HFFc6 (cell line): ENCODE results near the gene CGB2. TPM values are rescaled to one million over a fixed set of nuclear protein-coding genes. Genes with fewer than 3 reads are reported as not detected.
A peak's percentile ranks its signal among the peaks of the same experiment; 100 is the strongest.

Experiments
- DNase-seq: peaks from one replicate; pipeline ENCODE4 v3.0.0-alpha.2; 2018
- H3K27ac Mint-ChIP-seq: 2 replicates; pipeline ENCODE4 v1.8.0; 2020; ENCODE audit warnings: mild to moderate bottlenecking, mixed read lengths
- H3K27me3 Mint-ChIP-seq: 2 replicates; pipeline ENCODE4 v1.8.0; 2021; ENCODE audit warnings: mild to moderate bottlenecking, moderate library complexity, mixed read lengths; ENCODE audit not compliant: insufficient read depth
- H3K36me3 Mint-ChIP-seq: 2 replicates; pipeline ENCODE4 v1.8.0; 2021; ENCODE audit warnings: low read depth, mixed read lengths
- H3K4me1 Mint-ChIP-seq: 2 replicates; pipeline ENCODE4 v1.8.0; 2020; ENCODE audit warnings: low read depth, mixed read lengths
- H3K4me3 Mint-ChIP-seq: 2 replicates; pipeline ENCODE4 v1.8.0; 2020; ENCODE audit warnings: mild to moderate bottlenecking, moderate library complexity, mixed read lengths
- H3K9me3 Mint-ChIP-seq: 2 replicates; pipeline ENCODE4 v1.8.0; 2020; ENCODE audit warnings: mild to moderate bottlenecking, mixed read lengths
- CTCF ChIP-seq: fragments of 200-600 bp; sonication (generic); IDR thresholded peaks from 2 replicates; pipeline ENCODE4 v1.5.0; 2021; ENCODE audit warnings: antibody characterized with exemption, mild to moderate bottlenecking
- total RNA-seq, 6 experiments: library from RNA; stranded (reverse); fragmentation: NEBNext Ultra II Directional; extraction: Animal tissue kit (Norgen Biotek cat#: 25700); gene quantifications; 2 replicates in 1 of 6; 3 replicates in 5 of 6; pipeline ENCODE4 v1.2.3, GENCODE V29; 2021

Gene CGB2
- total RNA-seq, 6 experiments from 2014 or later = 0.55 TPM; not detected in 5

- H3K9me3 Mint-ChIP-seq = no peaks in the 10 kb centered on the region
- no peak overlapping the region for H3K4me3 Mint-ChIP-seq
- H3K27me3 Mint-ChIP-seq = no peaks in the 10 kb centered on the region; the same call in 1 of the 2 replicates
- peak overlapping the region; percentile 66 for H3K27ac Mint-ChIP-seq
- peak; percentile 86 for TF ChIP-seq CTCF
- DNase-seq = peak; percentile 50
- peaks cover 11% of the 10 kb centered on the region for H3K36me3 Mint-ChIP-seq
- peaks cover 26% of the 10 kb centered on the region for H3K4me1 Mint-ChIP-seq
Observed at GRCh38 chr19:48999481-49000325, 32.0 kb upstream of the CGB2 start.

GRCh38 chr19:49004133-49004532 is 27.6 kb upstream of the CGB2 start:
- Mint-ChIP-seq H3K9me3 (no peaks in the 10 kb centered on the region), H3K4me3 (no peak overlapping the region), H3K27ac (no peak overlapping the region; the same call in 1 of the 2 replicates), H3K4me1 (peaks cover 10% of the 10 kb centered on the region), H3K27me3 (peaks cover 1% of the 10 kb centered on the region; the same call in 1 of the 2 replicates), H3K36me3 (peaks cover 10% of the 10 kb centered on the region)
- DNase-seq = no peak
- TF ChIP-seq CTCF = no peak

GRCh38 chr19:49004964-49005614 is 26.6 kb upstream of the CGB2 start:
- DNase-seq = no peak
- Mint-ChIP-seq H3K27ac (no peak overlapping the region), H3K4me3 (no peak overlapping the region), H3K36me3 (peaks cover 5% of the 10 kb centered on the region), H3K27me3 (peaks cover 1% of the 10 kb centered on the region; the same call in 1 of the 2 replicates), H3K9me3 (no peaks in the 10 kb centered on the region), H3K4me1 (peaks cover under 1% of the 10 kb centered on the region)
- no peak for TF ChIP-seq CTCF

- H3K9me3 Mint-ChIP-seq = no peaks in the 10 kb centered on the region
Observed at GRCh38 chr19:49006905-49007304, 24.8 kb upstream of the CGB2 start.

GRCh38 chr19:49009828-49010227 is 21.9 kb upstream of the CGB2 start:
- Mint-ChIP-seq H3K27me3 (peaks cover 1% of the 10 kb centered on the region), H3K9me3 (no peaks in the 10 kb centered on the region), H3K4me1 (no peaks in the 10 kb centered on the region), H3K4me3 (no peak overlapping the region), H3K36me3 (peaks cover 22% of the 10 kb centered on the region), H3K27ac (no peak overlapping the region)
- no peak for TF ChIP-seq CTCF
- DNase-seq = no peak

More at GRCh38 chr19:49006905-49007304, 24.8 kb upstream of the CGB2 start:
- TF ChIP-seq CTCF = no peak
- H3K27ac Mint-ChIP-seq = no peak overlapping the region
- no peak overlapping the region for H3K4me3 Mint-ChIP-seq
- H3K36me3 Mint-ChIP-seq = peaks cover 10% of the 10 kb centered on the region
- H3K4me1 Mint-ChIP-seq = no peaks in the 10 kb centered on the region
- no peak for DNase-seq
- peaks cover 1% of the 10 kb centered on the region; the same call in 1 of the 2 replicates for H3K27me3 Mint-ChIP-seq
